Stimulated activated effector memory CD8-positive, alpha-beta T cell treated with anti-CD3 and anti-CD28 coated beads, Interleukin-12 subunit alpha, Interleukin-12 subunit beta, amount 100 ng/mL, for 72 hours (primary cell): ENCODE data around the gene TBL1XR1.

Experiments used
- ATAC-seq: fragments of 150-1000 bp; cut with Tn5 transposase; 2 replicates; pipeline ENCODE4 v1.10.0; 2021
- DNase-seq, 2 donors: peaks; one replicate each; pipeline ENCODE4 v3.0.0; 2021 to 2022; ENCODE audit warnings: low spot score in 2 of 2
- H3K27ac Mint-ChIP-seq: one replicate; pipeline ENCODE4 v1.8.0; 2022; ENCODE audit warnings: mild to moderate bottlenecking, mixed read lengths
- H3K36me3 Mint-ChIP-seq: one replicate; pipeline ENCODE4 v1.8.0; 2022; ENCODE audit warnings: mild to moderate bottlenecking, mixed read lengths
- H3K4me1 Mint-ChIP-seq: one replicate; pipeline ENCODE4 v1.8.0; 2022; ENCODE audit warnings: mixed read lengths
- H3K4me3 Mint-ChIP-seq: one replicate; pipeline ENCODE4 v1.8.0; 2022; ENCODE audit warnings: mild to moderate bottlenecking, mixed read lengths
- H3K9me3 Mint-ChIP-seq: one replicate; pipeline ENCODE4 v1.8.0; 2022; ENCODE audit warnings: mixed read lengths

TBL1XR1 gene

DNA sequence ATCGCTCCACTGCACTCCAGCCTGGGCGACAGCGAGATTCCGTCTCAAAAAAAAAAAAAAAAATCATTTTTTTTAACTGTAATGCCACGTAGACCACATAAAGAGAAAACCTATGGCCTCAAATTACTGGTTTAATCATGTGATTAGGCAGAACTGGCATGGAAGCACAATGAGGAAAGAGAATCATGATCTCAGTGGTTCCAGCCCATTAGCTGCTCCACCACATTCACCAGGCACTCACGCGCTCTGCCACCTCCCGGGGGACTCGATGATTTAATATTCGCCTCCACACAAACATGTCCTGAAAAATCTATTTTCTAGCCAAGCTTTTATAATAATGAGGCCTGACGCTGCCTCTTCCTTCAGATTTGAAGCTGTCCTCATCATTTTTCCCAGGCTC lies 204.7 kb downstream of the TBL1XR1 start:
- Mint-ChIP-seq H3K36me3 (no peaks in the 10 kb centered on the region), H3K4me1 (no peaks in the 10 kb centered on the region), H3K9me3 (peaks cover 3% of the 10 kb centered on the region), H3K4me3 (no peak overlapping the region), H3K27ac (no peak overlapping the region)
- no peak for ATAC-seq
- no peak for DNase-seq

- DNase-seq = no peak
- Mint-ChIP-seq H3K27ac (no peak overlapping the region), H3K9me3 (peaks cover 3% of the 10 kb centered on the region), H3K4me3 (no peak overlapping the region), H3K4me1 (no peaks in the 10 kb centered on the region), H3K36me3 (no peaks in the 10 kb centered on the region)
- ATAC-seq = no peak
Measured at GRCh38 chr3:176988795-176989194, 208.5 kb downstream of the TBL1XR1 start.

GRCh38 chr3:176987901-176988650 lies 209.2 kb downstream of the TBL1XR1 start:
- Mint-ChIP-seq H3K27ac (no peak overlapping the region), H3K4me1 (no peaks in the 10 kb centered on the region), H3K36me3 (no peaks in the 10 kb centered on the region), H3K9me3 (peaks cover 3% of the 10 kb centered on the region), H3K4me3 (no peak overlapping the region)
- no peak for ATAC-seq
- DNase-seq = no peak

DNA sequence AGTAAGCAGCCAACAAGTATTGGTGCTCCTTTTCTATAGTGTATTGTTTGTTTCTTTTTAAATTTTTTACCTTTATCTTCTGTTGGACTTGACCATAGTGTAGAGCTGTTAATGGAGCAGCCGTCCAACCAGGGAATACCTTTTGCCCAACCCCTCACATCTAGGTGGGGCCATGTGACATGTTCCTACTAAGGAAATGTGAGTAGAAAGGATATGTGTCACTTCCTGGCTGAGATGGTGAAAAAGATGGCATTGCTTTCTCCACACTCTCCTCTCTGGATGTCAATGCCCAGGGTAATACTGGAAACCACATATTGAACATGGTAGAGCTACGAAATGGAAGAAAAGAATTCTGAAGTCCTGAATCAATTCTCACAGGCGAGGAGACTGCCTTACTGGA lies 218.8 kb downstream of the TBL1XR1 start:
- H3K4me3 Mint-ChIP-seq = no peak overlapping the region
- no peaks in the 10 kb centered on the region for H3K9me3 Mint-ChIP-seq
- H3K4me1 Mint-ChIP-seq = no peaks in the 10 kb centered on the region
- no peak for DNase-seq
- no peak for ATAC-seq
- no peaks in the 10 kb centered on the region for H3K36me3 Mint-ChIP-seq
- no peak overlapping the region for H3K27ac Mint-ChIP-seq

- Mint-ChIP-seq H3K36me3 (no peaks in the 10 kb centered on the region), H3K9me3 (no peaks in the 10 kb centered on the region), H3K27ac (no peak overlapping the region), H3K4me1 (no peaks in the 10 kb centered on the region), H3K4me3 (no peak overlapping the region)
- no peak for ATAC-seq
- no peak for DNase-seq
Measured at GRCh38 chr3:176977331-176977730, 220.0 kb downstream of the TBL1XR1 start.

DNA sequence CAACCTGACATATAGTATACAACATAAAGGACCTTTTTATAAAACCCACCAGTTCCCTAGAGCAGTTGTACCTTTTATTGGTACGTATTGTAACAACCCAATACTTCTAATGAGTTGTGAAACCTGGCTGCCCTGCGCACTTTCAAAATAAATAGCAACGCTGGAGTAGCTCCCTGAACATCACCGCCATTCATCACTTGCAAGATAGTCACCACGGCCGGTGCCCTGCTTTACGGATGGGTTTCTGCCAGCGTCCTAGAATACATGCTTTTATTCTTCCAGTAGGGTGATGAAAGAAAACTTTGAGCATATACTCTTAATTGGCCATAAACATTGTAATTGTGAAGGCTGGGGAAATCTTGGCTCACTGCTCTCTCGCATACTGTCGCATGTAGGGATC lies 220.7 kb downstream of the TBL1XR1 start:
- no peaks in the 10 kb centered on the region for H3K36me3 Mint-ChIP-seq
- H3K27ac Mint-ChIP-seq = no peak overlapping the region
- DNase-seq (no peak), ATAC-seq (no peak)
- no peaks in the 10 kb centered on the region for H3K9me3 Mint-ChIP-seq
- no peaks in the 10 kb centered on the region for H3K4me1 Mint-ChIP-seq
- no peak overlapping the region for H3K4me3 Mint-ChIP-seq

- ATAC-seq (no peak), DNase-seq (no peak)
- Mint-ChIP-seq H3K36me3 (no peaks in the 10 kb centered on the region), H3K27ac (no peak overlapping the region), H3K4me3 (no peak overlapping the region), H3K9me3 (no peaks in the 10 kb centered on the region), H3K4me1 (no peaks in the 10 kb centered on the region)
Measured at GRCh38 chr3:176974279-176974678, 223.0 kb downstream of the TBL1XR1 start.

DNA sequence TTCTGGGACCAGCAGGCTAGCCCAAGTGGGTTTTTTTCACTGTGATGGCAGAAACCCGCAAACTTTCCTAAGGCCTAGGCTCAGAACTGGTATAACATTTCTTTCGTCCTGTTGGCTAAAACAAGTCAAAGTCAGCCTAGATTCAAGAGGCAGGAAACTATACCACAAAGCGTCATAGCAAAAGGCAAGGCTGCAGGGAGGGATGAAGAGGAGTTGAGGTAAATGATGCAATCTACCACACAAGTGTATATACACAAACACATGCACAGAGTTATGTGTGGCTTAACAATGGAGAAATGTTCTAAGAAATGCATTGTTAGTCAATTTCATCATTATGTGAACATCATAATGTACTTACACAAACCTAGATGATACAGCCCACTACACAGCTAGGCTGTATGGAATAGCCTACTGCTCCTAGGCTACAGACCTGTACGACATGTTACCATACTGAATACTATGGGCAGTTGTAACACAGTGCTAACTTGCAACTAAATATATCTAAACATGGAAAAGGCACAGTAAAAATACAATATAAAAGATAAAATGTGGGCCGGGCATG lies 225.6 kb downstream of the TBL1XR1 start:
- no peaks in the 10 kb centered on the region for H3K4me1 Mint-ChIP-seq
- DNase-seq (no peak), ATAC-seq (peak; percentile 84)
- H3K36me3 Mint-ChIP-seq = no peaks in the 10 kb centered on the region
- H3K9me3 Mint-ChIP-seq = no peaks in the 10 kb centered on the region
- H3K27ac Mint-ChIP-seq = no peak overlapping the region
- H3K4me3 Mint-ChIP-seq = no peak overlapping the region

DNA sequence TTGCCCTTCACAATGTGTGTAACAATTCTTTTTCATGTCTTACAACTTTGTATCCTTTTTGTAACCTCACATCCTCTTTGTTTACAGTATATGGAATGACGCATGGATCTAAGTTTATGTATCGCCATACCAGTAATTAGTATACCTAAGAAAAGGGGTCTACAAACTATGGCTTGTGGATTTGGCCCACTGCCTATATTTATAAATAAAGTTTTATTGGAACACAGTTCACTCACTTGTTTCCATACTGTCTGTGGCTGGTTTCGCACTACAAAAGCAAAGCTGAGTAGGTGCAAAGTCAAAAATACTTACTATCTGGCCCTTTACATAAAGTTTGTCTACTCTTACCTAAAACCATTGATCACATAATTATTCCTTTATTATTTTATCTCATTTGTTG lies 226.5 kb downstream of the TBL1XR1 start:
- Mint-ChIP-seq H3K36me3 (no peaks in the 10 kb centered on the region), H3K4me3 (no peak overlapping the region), H3K9me3 (no peaks in the 10 kb centered on the region), H3K27ac (no peak overlapping the region), H3K4me1 (no peaks in the 10 kb centered on the region)
- no peak for DNase-seq
- ATAC-seq = no peak

DNA sequence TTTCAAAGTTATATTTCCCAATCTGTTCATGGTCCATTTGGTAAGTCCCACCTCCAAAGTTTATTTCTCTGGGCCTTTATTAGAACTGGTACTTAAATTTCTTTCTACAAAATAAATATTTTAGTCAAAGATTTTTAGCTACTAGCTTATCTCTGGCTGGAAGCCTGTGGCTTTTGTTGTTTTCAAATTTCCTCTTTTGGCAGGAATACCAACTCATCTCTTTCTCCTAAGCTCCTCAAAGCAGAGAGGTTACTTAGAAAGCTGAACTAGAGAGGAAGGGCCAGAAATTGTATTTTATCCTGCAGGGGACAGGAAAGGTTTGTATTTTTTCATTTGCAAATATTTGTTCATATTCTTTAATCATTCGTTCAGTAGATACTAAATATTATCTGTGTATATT lies 227.8 kb downstream of the TBL1XR1 start:
- Mint-ChIP-seq H3K27ac (no peak overlapping the region), H3K4me1 (no peaks in the 10 kb centered on the region), H3K9me3 (no peaks in the 10 kb centered on the region), H3K36me3 (no peaks in the 10 kb centered on the region), H3K4me3 (no peak overlapping the region)
- no peak for ATAC-seq
- DNase-seq = no peak
